ENCODE measurements around the gene TLE4.
"Not testable (repeated sequence)": the region's sequence is repeated elsewhere in the genome, so short reads cannot be mapped to it uniquely, and the experiment has no call there.

The TLE4 gene

GRCh38 chr9:79604149-79604548 is 32.4 kb downstream of the TLE4 start:
- DNase-seq (ENCODE audit: low spot score) = no peak

GRCh38 chr9:79604921-79605562 is 33.3 kb downstream of the TLE4 start:
- DNase-seq (ENCODE audit: low spot score) = no peak

GRCh38 chr9:79606529-79606928 is 34.8 kb downstream of the TLE4 start:
- not testable (repeated sequence) for DNase-seq (ENCODE audit: low spot score)

GRCh38 chr9:79609468-79610018 is 37.8 kb downstream of the TLE4 start:
- no peak for DNase-seq (ENCODE audit: low spot score)

GRCh38 chr9:79610019-79610631 is 38.4 kb downstream of the TLE4 start:
- no peak for DNase-seq (ENCODE audit: low spot score)

- no peak for DNase-seq (ENCODE audit: low spot score)
Measured at GRCh38 chr9:79610791-79611614, 39.2 kb downstream of the TLE4 start.

GRCh38 chr9:79613145-79613544 is 41.4 kb downstream of the TLE4 start:
- DNase-seq (ENCODE audit: low spot score) = no peak

GRCh38 chr9:79615038-79615437 is 43.3 kb downstream of the TLE4 start:
- no peak for DNase-seq (ENCODE audit: low spot score)

GRCh38 chr9:79616013-79616412 is 44.2 kb downstream of the TLE4 start:
- no peak for DNase-seq (ENCODE audit: low spot score)

- no peak for DNase-seq (ENCODE audit: low spot score)
Measured at GRCh38 chr9:79616971-79617370, 45.2 kb downstream of the TLE4 start.

- no peak for DNase-seq (ENCODE audit: low spot score)
Measured at GRCh38 chr9:79617395-79617794, 45.6 kb downstream of the TLE4 start.

GRCh38 chr9:79619930-79620329 is 48.2 kb downstream of the TLE4 start:
- no peak for DNase-seq (ENCODE audit: low spot score)

- no peak for DNase-seq (ENCODE audit: low spot score)
Measured at GRCh38 chr9:79621916-79622575, 50.3 kb downstream of the TLE4 start.

GRCh38 chr9:79623799-79624721 is 52.3 kb downstream of the TLE4 start:
- no peak for DNase-seq (ENCODE audit: low spot score)

- no peak for DNase-seq (ENCODE audit: low spot score)
Measured at GRCh38 chr9:79629721-79630120, 58.0 kb downstream of the TLE4 start.

- no peak for DNase-seq (ENCODE audit: low spot score)
Measured at GRCh38 chr9:79630521-79631403, 59.0 kb downstream of the TLE4 start.

GRCh38 chr9:79632060-79632459 is 60.3 kb downstream of the TLE4 start:
- DNase-seq (ENCODE audit: low spot score) = no peak

GRCh38 chr9:79632705-79633104 is 60.9 kb downstream of the TLE4 start:
- no peak for DNase-seq (ENCODE audit: low spot score)

- no peak for DNase-seq (ENCODE audit: low spot score)
Measured at GRCh38 chr9:79633558-79633957, 61.8 kb downstream of the TLE4 start.
